KMS-11 (cell line): ENCODE measurements around the gene THBS4.

Experiments
- H2AFZ ChIP-seq: fragments of 200-600 bp; sonication (generic); 2 replicates; pipeline ENCODE4 v1.6.1; 2016; ENCODE audit warnings: antibody characterized with exemption, mixed run types, low read depth
- H3K27ac ChIP-seq: fragments of 200-600 bp; sonication (generic); 2 replicates; pipeline ENCODE4 v1.6.1; 2016; ENCODE audit warnings: mild to moderate bottlenecking, mixed run types
- H3K27me3 ChIP-seq: fragments of 200-600 bp; sonication (generic); 2 replicates; pipeline ENCODE4 v1.6.1; 2017; ENCODE audit warnings: mild to moderate bottlenecking, low read depth, mixed run types, moderate library complexity; ENCODE audit not compliant: insufficient read depth
- H3K36me3 ChIP-seq: fragments of 200-600 bp; sonication (generic); 2 replicates; pipeline ENCODE4 v1.6.1; 2017; ENCODE audit warnings: mild to moderate bottlenecking, mixed run types; ENCODE audit not compliant: insufficient read depth
- H3K4me1 ChIP-seq: fragments of 200-600 bp; sonication (generic); 2 replicates; pipeline ENCODE4 v1.6.1; 2016; ENCODE audit warnings: mild to moderate bottlenecking, low read depth, mixed run types; ENCODE audit not compliant: poor library complexity, severe bottlenecking
- H3K4me2 ChIP-seq: fragments of 200-600 bp; sonication (generic); 2 replicates; pipeline ENCODE4 v1.7.0; 2016; ENCODE audit warnings: mild to moderate bottlenecking, mixed run types
- H3K4me3 ChIP-seq: fragments of 200-600 bp; sonication (generic); IDR thresholded peaks from 2 replicates; pipeline ENCODE4 v1.6.1; 2017; ENCODE audit warnings: low read depth, low read length, mixed read lengths; ENCODE audit not compliant: insufficient read depth
- H3K79me2 ChIP-seq: fragments of 200-600 bp; sonication (generic); 2 replicates; pipeline ENCODE4 v1.6.1; 2016; ENCODE audit warnings: low read depth, mixed run types; ENCODE audit not compliant: insufficient read depth
- H3K9ac ChIP-seq: fragments of 200-600 bp; sonication (generic); 2 replicates; pipeline ENCODE4 v1.6.1; 2016; ENCODE audit warnings: mild to moderate bottlenecking, mixed run types
- H4K20me1 ChIP-seq: fragments of 200-600 bp; sonication (generic); 2 replicates; pipeline ENCODE4 v1.6.1; 2016; ENCODE audit warnings: mild to moderate bottlenecking, mixed run types; ENCODE audit not compliant: insufficient read depth
- CTCF ChIP-seq: fragments of 200-600 bp; sonication (generic); conservative IDR thresholded peaks from 2 replicates; pipeline ENCODE4 v1.6.1; 2017; ENCODE audit warnings: low read depth, mild to moderate bottlenecking, antibody characterized with exemption, low read length, moderate library complexity, mixed read lengths

The THBS4 gene

GRCh38 chr5:80068246-80068636, 33.1 kb downstream of the THBS4 start:
- Histone ChIP-seq H3K27me3 (no peaks in the 10 kb centered on the region), H3K79me2 (no peaks in the 10 kb centered on the region), H3K27ac (no peak overlapping the region), H3K9ac (no peak overlapping the region), H3K4me1 (no peaks in the 10 kb centered on the region), H3K36me3 (no peaks in the 10 kb centered on the region), H4K20me1 (no peaks in the 10 kb centered on the region), H3K4me2 (no peak overlapping the region), H2AFZ (no peak overlapping the region), H3K4me3 (no peak overlapping the region)
- TF ChIP-seq CTCF: no peak

GRCh38 chr5:80068775-80069174, 33.6 kb downstream of the THBS4 start:
- no peak overlapping the region for H3K4me2 ChIP-seq
- H3K9ac ChIP-seq: no peak overlapping the region
- H3K27me3 ChIP-seq: no peaks in the 10 kb centered on the region
- H2AFZ ChIP-seq: no peak overlapping the region
- H3K4me1 ChIP-seq: no peaks in the 10 kb centered on the region
- H3K79me2 ChIP-seq: no peaks in the 10 kb centered on the region
- no peak for TF ChIP-seq CTCF
- no peak overlapping the region for H3K27ac ChIP-seq
- H3K36me3 ChIP-seq: no peaks in the 10 kb centered on the region
- no peaks in the 10 kb centered on the region for H4K20me1 ChIP-seq
- H3K4me3 ChIP-seq: no peak overlapping the region

GRCh38 chr5:80069251-80069800, 34.2 kb downstream of the THBS4 start:
- H3K9ac ChIP-seq: no peak overlapping the region

GRCh38 chr5:80069918-80070318, 34.8 kb downstream of the THBS4 start:
- no peak for TF ChIP-seq CTCF
- Histone ChIP-seq H4K20me1 (no peaks in the 10 kb centered on the region), H3K4me2 (no peak overlapping the region)

More at GRCh38 chr5:80069251-80069800, 34.2 kb downstream of the THBS4 start:
- no peak overlapping the region for H3K27ac ChIP-seq
- no peaks in the 10 kb centered on the region for H4K20me1 ChIP-seq
- H3K4me3 ChIP-seq: no peak overlapping the region
- H3K4me1 ChIP-seq: no peaks in the 10 kb centered on the region
- no peaks in the 10 kb centered on the region for H3K36me3 ChIP-seq
- H2AFZ ChIP-seq: no peak overlapping the region
- no peaks in the 10 kb centered on the region for H3K27me3 ChIP-seq
- H3K4me2 ChIP-seq: no peak overlapping the region
- no peaks in the 10 kb centered on the region for H3K79me2 ChIP-seq
- no peak for TF ChIP-seq CTCF

More at GRCh38 chr5:80069918-80070318, 34.8 kb downstream of the THBS4 start:
- no peaks in the 10 kb centered on the region for H3K36me3 ChIP-seq
- H3K4me3 ChIP-seq: no peak overlapping the region
- H3K27me3 ChIP-seq: no peaks in the 10 kb centered on the region
- H3K79me2 ChIP-seq: no peaks in the 10 kb centered on the region
- no peak overlapping the region for H3K9ac ChIP-seq
- no peak overlapping the region for H2AFZ ChIP-seq
- no peaks in the 10 kb centered on the region for H3K4me1 ChIP-seq
- H3K27ac ChIP-seq: no peak overlapping the region
